Natural killer cell (primary cell): ENCODE results near the gene PRCD. TPM values are rescaled to one million over a fixed set of nuclear protein-coding genes. Genes with fewer than 3 reads are reported as not detected.

Experiments used
- ATAC-seq, 3 donors: fragments of 150-1000 bp in 2 of 3; fragments of 200-7000 bp in 1 of 3; cut with Tn5 transposase; 1 replicate in 1 of 3; 2 replicates in 2 of 3; pipeline ENCODE4 v1.10.0; 2021; ENCODE audit warnings: mild to moderate bottlenecking in 2 of 3, moderate library complexity in 2 of 3
- DNase-seq, 2 donors: peaks; one replicate each; pipeline versions ENCODE4 v3.0.0 to v3.0.0-alpha.2; 2013 to 2021; ENCODE audit warnings: mixed read lengths in 1 of 2
- H3K27ac ChIP-seq: one replicate; pipeline ENCODE4 v1.5.1; 2013; ENCODE audit warnings: mild to moderate bottlenecking, low read length
- H3K27me3 ChIP-seq: one replicate; pipeline ENCODE4 v1.6.1; 2013; ENCODE audit warnings: low read length; ENCODE audit not compliant: control insufficient read depth, insufficient read depth
- H3K36me3 ChIP-seq: one replicate; pipeline ENCODE4 v1.6.1; 2013; ENCODE audit warnings: low read length; ENCODE audit not compliant: control insufficient read depth, insufficient read depth
- H3K4me1 ChIP-seq: one replicate; pipeline ENCODE4 v1.6.1; 2013; ENCODE audit warnings: low read length; ENCODE audit not compliant: control insufficient read depth, insufficient read depth
- H3K4me3 ChIP-seq: one replicate; pipeline ENCODE4 v1.5.1; 2013; ENCODE audit warnings: low read length
- H3K9me3 ChIP-seq: one replicate; pipeline ENCODE4 v1.6.1; 2013; ENCODE audit warnings: low read length; ENCODE audit not compliant: control insufficient read depth, insufficient read depth
- H3K27ac Mint-ChIP-seq, 2 donors: one replicate each; pipeline ENCODE4 v1.8.0; 2022; ENCODE audit warnings: mild to moderate bottlenecking in 2 of 2, mixed read lengths in 2 of 2, moderate library complexity in 1 of 2
- H3K27me3 Mint-ChIP-seq, 2 donors: one replicate each; pipeline ENCODE4 v1.8.0; 2022; ENCODE audit warnings: low read depth in 2 of 2, mixed read lengths in 2 of 2
- H3K36me3 Mint-ChIP-seq: one replicate; pipeline ENCODE4 v1.8.0; 2022; ENCODE audit warnings: mixed read lengths
- H3K4me1 Mint-ChIP-seq, 2 donors: one replicate each; pipeline ENCODE4 v1.8.0; 2022; ENCODE audit warnings: mixed read lengths in 2 of 2
- H3K4me3 Mint-ChIP-seq: one replicate; pipeline ENCODE4 v1.8.0; 2022; ENCODE audit warnings: mild to moderate bottlenecking, moderate library complexity, mixed read lengths
- H3K9me3 Mint-ChIP-seq, 2 donors: one replicate each; pipeline ENCODE4 v1.8.0; 2022; ENCODE audit warnings: mixed read lengths in 2 of 2
- CTCF ChIP-seq: fragments of 200-600 bp; IDR thresholded peaks from one replicate; pipeline ENCODE4 v1.8.0; 2022; ENCODE audit warnings: antibody characterized with exemption
- WGBS: methylation state at CpG from one replicate; pipeline ENCODE4 v1.1.7; 2013; ENCODE audit warnings: missing lambda C conversion rate; ENCODE audit not compliant: insufficient coverage; 5-methylcytosine and 5-hydroxymethylcytosine counted together
- intact Hi-C: fragments of 100-400 bp; cut with micrococcal nuclease; formaldehyde crosslinking; loops from one replicate; pipeline ENCODE4 v1.14.2; 2022
- total RNA-seq, 4 donors: library from RNA; stranded (reverse); fragments of 120-200 nt in 1 of 4; gene quantifications; one replicate each; pipeline versions ENCODE4 v1.2.3 to v1.2.4, GENCODE V29; 2013 to 2022

The PRCD gene
- total RNA-seq, 3 donors from 2014 or later (not counting 1 experiment from before 2014, with no cell fraction given): 0.77 to 1.1 (median 0.82) TPM

- H3K9me3 Mint-ChIP-seq: no peaks in the 10 kb centered on the region
- ATAC-seq: no peak
- H3K27ac ChIP-seq: no peak overlapping the region
- H3K27me3 ChIP-seq: no peaks in the 10 kb centered on the region
- H3K4me1 ChIP-seq: peaks cover 28% of the 10 kb centered on the region
- peak overlapping the region in 1 of 2 donors; percentile 51 for H3K27ac Mint-ChIP-seq
- H3K36me3 Mint-ChIP-seq: no peaks in the 10 kb centered on the region
- intact Hi-C loops: no loop called here
- peaks cover 34% of the 10 kb centered on the region for H3K36me3 ChIP-seq
- no peaks in the 10 kb centered on the region for H3K9me3 ChIP-seq
- WGBS: 93% methylated on average over 14 of the region's 14 CpGs
- H3K4me1 Mint-ChIP-seq: peaks cover 18% of the 10 kb centered on the region in 2 donors
- TF ChIP-seq CTCF: no peak
- H3K27me3 Mint-ChIP-seq: peaks cover 0 to 5% of the 10 kb centered on the region in 2 donors
- H3K4me3 Mint-ChIP-seq: no peak overlapping the region
- DNase-seq: no peak
- H3K4me3 ChIP-seq: no peak overlapping the region
These were observed 26.1 kb downstream of the PRCD start for GRCh38 chr17:76565728-76566612.

GRCh38 chr17:76566613-76566943, 26.7 kb downstream of the PRCD start:
- Histone ChIP-seq H3K9me3 (no peaks in the 10 kb centered on the region), H3K27me3 (no peaks in the 10 kb centered on the region), H3K4me1 (peaks cover 28% of the 10 kb centered on the region), H3K36me3 (peaks cover 34% of the 10 kb centered on the region), H3K4me3 (no peak overlapping the region), H3K27ac (no peak overlapping the region)
- H3K4me3 Mint-ChIP-seq: no peak overlapping the region
- H3K27me3 Mint-ChIP-seq: peaks cover 0 to 5% of the 10 kb centered on the region in 2 donors
- no peak for DNase-seq
- H3K27ac Mint-ChIP-seq: peak overlapping the region in 1 of 2 donors; percentile 51
- no peak for TF ChIP-seq CTCF
- no peaks in the 10 kb centered on the region for H3K36me3 Mint-ChIP-seq
- 78% methylated on average over 3 of the region's 3 CpGs for WGBS
- H3K4me1 Mint-ChIP-seq: peaks cover 18% of the 10 kb centered on the region in 2 donors
- intact Hi-C loops: no loop called here
- no peak for ATAC-seq
- H3K9me3 Mint-ChIP-seq: no peaks in the 10 kb centered on the region

- intact Hi-C loops: no loop called here
- Mint-ChIP-seq H3K4me1 (peaks cover 18% of the 10 kb centered on the region in 2 donors), H3K4me3 (no peak overlapping the region), H3K9me3 (no peaks in the 10 kb centered on the region), H3K27ac (peak overlapping the region in 1 of 2 donors; percentile 51), H3K27me3 (peaks cover 0 to 5% of the 10 kb centered on the region in 2 donors), H3K36me3 (no peaks in the 10 kb centered on the region)
- no peak for TF ChIP-seq CTCF
- Histone ChIP-seq H3K4me3 (no peak overlapping the region), H3K36me3 (peaks cover 30% of the 10 kb centered on the region), H3K9me3 (no peaks in the 10 kb centered on the region), H3K27ac (no peak overlapping the region), H3K27me3 (no peaks in the 10 kb centered on the region), H3K4me1 (peaks cover 25% of the 10 kb centered on the region)
- DNase-seq (no peak), ATAC-seq (no peak)
- 90% methylated on average over 5 of the region's 5 CpGs for WGBS
These were observed 27.2 kb downstream of the PRCD start for GRCh38 chr17:76566988-76567431.
